ENCODE results near the gene MPP2.

DNA sequence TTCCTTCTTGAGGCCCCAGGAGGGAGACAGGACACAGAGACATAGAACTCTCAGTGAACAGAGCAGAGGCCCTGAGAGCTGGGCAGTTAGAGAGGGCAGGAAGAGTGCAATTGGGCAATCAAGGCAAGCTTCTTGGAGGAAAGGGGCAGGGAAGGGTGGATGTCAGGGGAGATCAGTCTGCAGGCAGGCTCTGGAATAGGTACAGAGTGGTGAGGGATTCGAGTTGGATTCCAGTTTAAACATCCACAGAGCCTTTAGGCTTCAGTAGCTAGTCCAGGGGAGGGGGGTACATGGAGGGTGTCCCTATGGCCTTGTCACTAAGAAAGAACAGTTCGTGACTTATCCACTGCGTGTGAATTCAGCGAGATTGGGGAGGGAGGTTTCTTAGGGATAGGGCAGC lies 44.4 kb upstream of the MPP2 start:
- TF ChIP-seq NFIC (IDR thresholded peaks at IDR 0.05) = no peak
- no peak for TF ChIP-seq EGR1 (IDR thresholded peaks at IDR 0.05)
- no peak for TF ChIP-seq TCF12 (IDR thresholded peaks at IDR 0.05; ENCODE audit: low read depth)
- TF ChIP-seq YY1 (IDR thresholded peaks at IDR 0.05; ENCODE audit: low read depth) = no peak
- TF ChIP-seq TEAD4 (IDR thresholded peaks at IDR 0.05) = no peak
- no peak for TF ChIP-seq CREB1 (IDR thresholded peaks at IDR 0.05; ENCODE audit: low read depth)
- no peak for TF ChIP-seq MAX (IDR thresholded peaks at IDR 0.05)
- TF ChIP-seq EP300 (IDR thresholded peaks at IDR 0.05; ENCODE audit: borderline replicate concordance) = no peak
